GM12878 (cell line): ENCODE results near the gene MRPL2.

Experiments
- BCL11A ChIP-seq: IDR thresholded peaks from 2 replicates; pipeline ENCODE4 v1.6.1; 2011; ENCODE audit warnings: low read depth, low read length
- CEBPB ChIP-seq, 2 experiments: fragments of 150-350 bp in 1 of 2; IDR thresholded peaks; 2 replicates each; pipeline ENCODE4 v1.6.1; 2012 to 2014; ENCODE audit warnings: low read depth in 2 of 2, low read length in 2 of 2, borderline replicate concordance in 1 of 2, inconsistent platforms in 1 of 2
- CHD2 ChIP-seq: IDR thresholded peaks from 2 replicates; pipeline ENCODE4 v1.6.1; 2011; ENCODE audit warnings: low read depth, low read length, improper control_type of control experiment, borderline replicate concordance
- EZH2 ChIP-seq: IDR thresholded peaks from 2 replicates; pipeline ENCODE4 v1.6.1; 2012; ENCODE audit warnings: low read depth, mild to moderate bottlenecking, control low read depth, inconsistent platforms, low read length, borderline replicate concordance; ENCODE audit not compliant: control insufficient read depth
- NR2C2 ChIP-seq: IDR thresholded peaks from 2 replicates; pipeline ENCODE4 v1.6.1; 2011; ENCODE audit warnings: borderline replicate concordance, low read depth; ENCODE audit not compliant: control insufficient read depth, insufficient read length
- POU2F2 ChIP-seq: IDR thresholded peaks from 3 replicates; pipeline ENCODE4 v1.6.1; 2011; ENCODE audit warnings: low read depth, mild to moderate bottlenecking, low read length, borderline replicate concordance
- STAT3 ChIP-seq: IDR thresholded peaks from 2 replicates; pipeline ENCODE4 v1.6.1; 2011; ENCODE audit warnings: low read depth, low read length, improper control_type of control experiment
- SUZ12 ChIP-seq: fragments of 200-600 bp; sonication (generic); IDR thresholded peaks from one replicate; pipeline ENCODE4 v1.6.1; 2018; ENCODE audit warnings: antibody characterized with exemption, mild to moderate bottlenecking; ENCODE audit not compliant: unreplicated experiment
- TCF7 ChIP-seq: IDR thresholded peaks from 2 replicates; pipeline ENCODE4 v1.6.1; 2014; ENCODE audit warnings: antibody characterized with exemption, borderline replicate concordance
- ZNF622 ChIP-seq: fragments of 450-650 bp; IDR thresholded peaks from 2 replicates; pipeline ENCODE4 v1.6.1; 2017; ENCODE audit warnings: mild to moderate bottlenecking, inconsistent platforms
- TF ChIP-seq, protein P1 (sequence below), 3 experiments: IDR thresholded peaks in 2 of 3; conservative IDR thresholded peaks in 1 of 3; 2 replicates each; pipeline ENCODE4 v1.5.1; 2011; ENCODE audit warnings: low read depth in 3 of 3, low read length in 3 of 3, mild to moderate bottlenecking in 3 of 3, control low read depth in 2 of 3, moderate library complexity in 2 of 3, inconsistent platforms in 1 of 3, mixed read lengths in 1 of 3; ENCODE audit not compliant: control insufficient read depth in 2 of 3, insufficient read depth in 1 of 3; ENCODE audit errors: extremely low read depth in 1 of 3

DNA sequence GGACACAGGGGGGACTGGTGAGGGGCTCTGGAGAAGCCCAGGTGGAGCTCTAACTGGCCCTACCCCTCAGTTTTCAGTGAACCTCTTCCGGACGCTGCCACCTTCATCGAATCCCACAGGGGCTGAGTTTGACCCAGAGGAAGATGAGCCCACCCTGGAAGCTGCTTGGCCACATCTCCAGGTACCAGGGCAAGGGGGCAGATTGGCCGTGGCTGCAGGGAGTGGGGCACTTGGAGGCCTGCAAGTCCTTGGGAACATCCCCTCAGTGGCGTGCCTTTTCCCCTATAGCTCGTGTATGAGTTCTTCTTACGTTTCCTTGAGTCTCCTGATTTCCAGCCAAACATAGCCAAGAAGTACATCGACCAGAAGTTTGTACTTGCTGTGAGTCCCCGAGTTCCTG is 52.1 kb downstream of the MRPL2 start:
- TF ChIP-seq, protein P1, sequence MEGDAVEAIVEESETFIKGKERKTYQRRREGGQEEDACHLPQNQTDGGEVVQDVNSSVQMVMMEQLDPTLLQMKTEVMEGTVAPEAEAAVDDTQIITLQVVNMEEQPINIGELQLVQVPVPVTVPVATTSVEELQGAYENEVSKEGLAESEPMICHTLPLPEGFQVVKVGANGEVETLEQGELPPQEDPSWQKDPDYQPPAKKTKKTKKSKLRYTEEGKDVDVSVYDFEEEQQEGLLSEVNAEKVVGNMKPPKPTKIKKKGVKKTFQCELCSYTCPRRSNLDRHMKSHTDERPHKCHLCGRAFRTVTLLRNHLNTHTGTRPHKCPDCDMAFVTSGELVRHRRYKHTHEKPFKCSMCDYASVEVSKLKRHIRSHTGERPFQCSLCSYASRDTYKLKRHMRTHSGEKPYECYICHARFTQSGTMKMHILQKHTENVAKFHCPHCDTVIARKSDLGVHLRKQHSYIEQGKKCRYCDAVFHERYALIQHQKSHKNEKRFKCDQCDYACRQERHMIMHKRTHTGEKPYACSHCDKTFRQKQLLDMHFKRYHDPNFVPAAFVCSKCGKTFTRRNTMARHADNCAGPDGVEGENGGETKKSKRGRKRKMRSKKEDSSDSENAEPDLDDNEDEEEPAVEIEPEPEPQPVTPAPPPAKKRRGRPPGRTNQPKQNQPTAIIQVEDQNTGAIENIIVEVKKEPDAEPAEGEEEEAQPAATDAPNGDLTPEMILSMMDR (IDR thresholded peaks at IDR 0.05 in 2 of 3, conservative IDR thresholded peaks at IDR 0.05 in 1 of 3; ENCODE audit: control insufficient read depth in 2 of 3, extremely low read depth in 1 of 3, insufficient read depth in 1 of 3, low read depth in 3 of 3, low read length in 3 of 3): no peak
- TF ChIP-seq TCF7 (no peak), EZH2 (no peak), BCL11A (no peak), STAT3 (no peak), NR2C2 (no peak), POU2F2 (no peak), SUZ12 (no peak), CHD2 (no peak), ZNF622 (no peak), CEBPB (IDR thresholded peaks at IDR 0.05; ENCODE audit: borderline replicate concordance in 1 of 2, low read depth in 2 of 2, low read length in 2 of 2) (no peak)
